ENCODE results near the gene CENPU.

The CENPU gene

GRCh38 chr4:184712322-184712721 lies 21.6 kb downstream of the CENPU start:
- DNase-seq (ENCODE audit: low read depth), result no peak

GRCh38 chr4:184706453-184706852 lies 27.4 kb downstream of the CENPU start:
- no peak for DNase-seq (ENCODE audit: low read depth)

GRCh38 chr4:184705692-184706091 lies 28.2 kb downstream of the CENPU start:
- DNase-seq (ENCODE audit: low read depth), result no peak

- DNase-seq (ENCODE audit: low read depth), result no peak
Measured at GRCh38 chr4:184702114-184702513, 31.8 kb downstream of the CENPU start.

- no peak for DNase-seq (ENCODE audit: low read depth)
Measured at GRCh38 chr4:184699941-184700340, 34.0 kb downstream of the CENPU start.

- no peak for DNase-seq (ENCODE audit: low read depth)
Measured at GRCh38 chr4:184697956-184698355, 35.9 kb downstream of the CENPU start.

GRCh38 chr4:184695178-184695896 lies 38.6 kb downstream of the CENPU start:
- no peak for DNase-seq (ENCODE audit: low read depth)

GRCh38 chr4:184694412-184694956 lies 39.4 kb downstream of the CENPU start:
- DNase-seq (ENCODE audit: low read depth), result no peak

GRCh38 chr4:184693056-184693455 lies 40.8 kb downstream of the CENPU start:
- no peak for DNase-seq (ENCODE audit: low read depth)

GRCh38 chr4:184689681-184690080 lies 44.2 kb downstream of the CENPU start:
- DNase-seq (ENCODE audit: low read depth), result no peak

GRCh38 chr4:184688447-184688846 lies 45.4 kb downstream of the CENPU start:
- no peak for DNase-seq (ENCODE audit: low read depth)

- no peak for DNase-seq (ENCODE audit: low read depth)
Measured at GRCh38 chr4:184688005-184688404, 45.9 kb downstream of the CENPU start.

- no peak for DNase-seq (ENCODE audit: low read depth)
Measured at GRCh38 chr4:184684491-184685189, 49.3 kb downstream of the CENPU start.

- no peak for DNase-seq (ENCODE audit: low read depth)
Measured at GRCh38 chr4:184681916-184682315, 52.0 kb downstream of the CENPU start.

- DNase-seq (ENCODE audit: low read depth), result no peak
Measured at GRCh38 chr4:184680698-184681097, 53.2 kb downstream of the CENPU start.

GRCh38 chr4:184675821-184676492 lies 57.9 kb downstream of the CENPU start:
- no peak for DNase-seq (ENCODE audit: low read depth)

- DNase-seq (ENCODE audit: low read depth), result no peak
Measured at GRCh38 chr4:184675018-184675417, 58.9 kb downstream of the CENPU start.

GRCh38 chr4:184674011-184674410 lies 59.9 kb downstream of the CENPU start:
- no peak for DNase-seq (ENCODE audit: low read depth)

GRCh38 chr4:184672741-184673140 lies 61.2 kb downstream of the CENPU start:
- DNase-seq (ENCODE audit: low read depth), result no peak

- no peak for DNase-seq (ENCODE audit: low read depth)
Measured at GRCh38 chr4:184671101-184671500, 62.8 kb downstream of the CENPU start.

GRCh38 chr4:184669251-184669650 lies 64.6 kb downstream of the CENPU start:
- DNase-seq (ENCODE audit: low read depth), result no peak

GRCh38 chr4:184668511-184669114 lies 65.3 kb downstream of the CENPU start:
- DNase-seq (ENCODE audit: low read depth), result no peak
